Measurements from ENCODE around the gene DCDC2C.

Gene DCDC2C

DNA sequence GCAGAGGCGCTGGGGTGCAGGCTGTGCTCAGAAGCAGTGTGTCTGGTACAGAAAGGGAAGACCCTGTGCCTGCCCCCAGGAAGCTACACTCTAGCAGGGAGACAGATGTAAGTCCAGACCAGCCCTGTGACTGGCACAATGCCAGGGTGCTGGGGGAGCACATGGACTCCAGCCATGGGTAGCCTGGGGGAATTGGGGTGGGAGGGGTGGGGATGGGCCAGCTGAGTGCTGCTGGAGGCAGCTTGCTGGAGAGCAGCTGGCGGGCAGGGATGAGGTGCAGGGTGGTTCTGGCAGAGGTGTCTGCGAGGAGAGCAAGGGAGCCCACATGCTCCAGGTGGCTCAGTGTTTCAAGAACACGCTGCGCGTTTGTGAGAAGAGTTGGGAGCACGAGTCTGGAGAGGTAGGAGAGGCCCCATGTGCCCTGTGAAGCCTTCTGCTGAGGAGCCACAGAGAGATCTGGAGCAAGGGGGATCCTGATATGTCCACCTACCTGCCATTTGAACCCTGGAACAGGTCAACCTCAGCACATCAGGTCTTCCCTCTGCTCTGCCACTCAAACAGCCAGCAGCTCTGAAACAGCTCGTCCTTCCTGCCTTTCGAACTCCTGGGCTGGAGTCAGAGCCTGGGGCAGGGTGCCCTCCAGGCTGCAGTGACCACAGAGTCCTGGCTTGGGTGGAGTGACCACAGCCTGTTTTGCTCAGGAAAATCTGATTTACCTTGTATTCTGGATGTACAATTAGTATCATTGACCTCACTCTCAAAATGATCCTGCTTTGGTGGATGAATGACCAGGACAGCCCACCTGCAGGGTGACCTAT, 30.3 kb upstream of the DCDC2C start:
- DNase-seq (ENCODE audit: low read depth), result no peak

DNA sequence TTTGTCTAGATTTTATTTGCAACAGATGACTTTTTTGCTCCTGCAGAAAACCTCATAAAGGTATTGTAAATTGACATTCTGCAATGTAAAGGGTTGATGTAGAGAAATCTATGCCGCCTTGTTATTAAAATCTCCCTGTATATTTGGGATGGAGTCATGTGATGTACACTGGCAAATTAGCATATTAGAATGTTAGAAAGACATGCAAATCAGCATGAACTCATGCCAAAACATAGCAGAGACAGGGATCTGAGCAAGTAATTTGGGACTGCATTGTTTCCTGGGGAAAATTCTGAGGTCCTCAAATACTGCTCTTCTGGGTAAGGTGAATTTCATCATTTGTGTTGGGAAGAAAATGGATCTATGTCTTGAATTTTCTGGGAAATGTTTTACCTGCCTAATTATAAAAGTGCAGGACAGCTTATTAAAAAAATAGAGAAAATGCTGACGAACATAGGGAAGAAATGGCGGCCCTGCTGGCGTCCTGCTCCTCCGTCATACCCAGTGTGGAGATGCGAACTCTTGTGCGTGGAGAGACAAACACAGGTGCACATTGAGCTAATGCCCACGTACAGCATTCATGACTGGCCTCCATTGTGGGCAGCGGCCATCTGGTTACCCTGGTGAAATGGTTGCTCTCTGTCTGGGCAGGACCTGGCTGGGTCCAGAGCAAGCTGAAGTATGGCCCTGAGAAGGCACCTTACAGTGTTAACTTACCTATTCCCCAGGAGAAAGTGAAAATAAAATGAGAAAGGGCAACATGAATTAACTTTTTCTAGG, 29.1 kb upstream of the DCDC2C start:
- DNase-seq (ENCODE audit: low read depth), result no peak

DNA sequence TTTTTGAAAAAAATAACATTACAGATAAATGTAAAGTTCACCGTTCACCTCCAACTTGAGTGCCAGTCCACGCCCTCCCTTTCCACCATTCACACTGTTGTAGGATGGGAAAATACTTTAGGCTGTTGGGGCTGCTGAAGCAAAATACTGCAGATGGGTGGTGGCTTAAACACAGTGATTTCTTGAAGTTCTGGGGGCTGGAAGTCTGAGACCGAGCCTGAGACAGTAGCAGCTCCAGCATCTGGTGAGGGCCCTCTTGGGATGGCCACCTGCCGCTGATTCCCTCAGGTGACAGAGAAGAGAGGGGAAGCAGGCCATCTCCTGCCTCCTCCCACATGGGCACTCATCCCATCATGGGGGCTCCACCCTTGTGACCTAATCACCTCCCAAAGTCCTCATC, 27.7 kb upstream of the DCDC2C start:
- DNase-seq (ENCODE audit: low read depth), result no peak

DNA sequence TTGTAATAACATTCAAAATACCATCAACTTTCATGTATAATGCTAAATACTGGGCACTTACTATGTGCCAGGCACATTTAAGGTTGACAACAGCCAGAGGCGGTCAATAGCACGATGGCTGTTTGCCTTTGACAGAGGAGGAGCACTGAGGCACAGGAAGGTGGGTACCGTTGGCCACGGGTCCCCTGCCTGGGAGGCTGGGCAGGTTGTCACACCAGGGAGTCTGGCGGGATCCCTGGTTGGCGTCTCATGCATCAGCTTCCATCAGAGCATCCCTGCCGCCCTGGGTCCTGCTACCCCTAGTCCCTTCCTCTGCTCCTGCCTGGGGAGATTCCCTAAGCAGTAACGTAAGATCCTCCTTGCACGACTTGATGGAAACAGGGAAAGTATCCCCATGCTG, 25.9 kb upstream of the DCDC2C start:
- DNase-seq (ENCODE audit: low read depth), result no peak

DNA sequence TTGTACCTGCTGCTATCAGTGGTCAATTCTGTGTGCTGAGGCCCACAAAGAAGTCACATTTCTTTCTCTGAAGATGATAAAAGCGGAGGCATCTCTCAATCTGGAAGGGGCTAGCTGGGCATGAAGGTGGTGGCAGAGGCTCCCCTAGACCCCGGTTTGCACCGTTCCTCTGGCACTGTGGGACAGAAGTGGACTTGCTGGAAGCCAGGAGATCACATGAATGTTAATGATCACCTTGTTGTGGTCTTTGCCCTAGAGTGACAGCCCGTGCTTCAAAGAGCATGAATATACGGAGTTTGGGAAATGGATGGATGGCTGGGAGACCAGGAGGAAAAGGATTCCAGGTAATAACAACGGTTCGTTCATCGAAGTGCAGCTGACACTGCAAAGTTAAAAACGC, 25.2 kb upstream of the DCDC2C start:
- DNase-seq (ENCODE audit: low read depth), result no peak

DNA sequence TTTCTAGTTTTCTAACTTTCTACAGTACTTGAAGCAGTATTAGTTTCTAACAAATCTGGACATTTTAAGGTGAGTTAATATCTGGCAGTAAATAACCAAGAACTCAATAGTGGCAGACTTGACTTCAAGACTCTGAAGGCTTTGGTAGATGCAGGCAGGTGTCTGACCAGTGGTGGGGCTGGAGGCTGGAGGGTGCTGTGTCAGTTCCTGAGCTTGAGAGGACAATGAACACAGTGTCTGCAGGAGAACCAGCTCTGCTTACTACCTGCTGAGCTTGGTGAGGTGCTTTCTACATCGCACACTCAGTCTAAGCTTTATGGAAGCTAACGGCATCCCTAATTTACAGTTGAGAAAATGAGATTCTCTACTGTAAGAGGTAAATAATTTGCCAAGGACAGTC, 24.2 kb upstream of the DCDC2C start:
- no peak for DNase-seq (ENCODE audit: low read depth)

DNA sequence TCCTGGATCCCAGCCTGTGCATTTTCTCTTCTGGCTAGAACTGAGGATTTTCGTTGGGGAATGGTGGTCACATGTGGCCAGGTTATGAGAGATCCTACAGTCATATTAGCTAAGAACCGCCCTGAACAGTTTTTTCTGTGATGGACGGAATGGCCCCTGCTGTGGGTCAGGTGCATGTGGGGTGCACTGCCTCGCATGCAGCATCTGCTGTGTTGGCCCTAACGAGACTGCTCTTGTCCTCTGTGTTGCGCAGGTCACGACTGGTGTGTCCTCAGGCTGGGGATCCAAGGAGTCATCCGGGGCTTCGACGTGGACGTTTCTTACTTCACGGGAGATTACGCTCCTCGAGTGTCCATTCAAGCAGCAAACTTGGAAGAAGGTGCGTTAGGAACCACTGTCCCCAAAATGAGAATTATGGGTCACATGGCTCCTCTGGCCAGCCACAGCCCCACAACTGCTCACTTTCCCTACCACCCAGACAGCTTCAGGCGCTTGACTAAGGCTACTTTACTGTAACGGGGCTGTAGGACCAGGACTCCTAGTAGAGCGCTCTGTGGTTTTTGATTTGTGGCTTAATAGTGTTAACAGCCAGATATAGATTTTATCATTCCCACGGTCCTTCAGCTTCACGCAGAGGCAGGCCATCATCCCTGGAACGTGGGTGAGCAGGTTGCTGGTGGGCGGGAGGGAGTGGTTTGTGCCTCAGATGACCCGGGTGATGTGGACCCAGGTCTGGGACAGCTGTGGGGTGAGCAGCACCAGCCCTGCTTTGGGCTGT, 23.6 kb upstream of the DCDC2C start:
- DNase-seq (ENCODE audit: low read depth), result no peak

DNA sequence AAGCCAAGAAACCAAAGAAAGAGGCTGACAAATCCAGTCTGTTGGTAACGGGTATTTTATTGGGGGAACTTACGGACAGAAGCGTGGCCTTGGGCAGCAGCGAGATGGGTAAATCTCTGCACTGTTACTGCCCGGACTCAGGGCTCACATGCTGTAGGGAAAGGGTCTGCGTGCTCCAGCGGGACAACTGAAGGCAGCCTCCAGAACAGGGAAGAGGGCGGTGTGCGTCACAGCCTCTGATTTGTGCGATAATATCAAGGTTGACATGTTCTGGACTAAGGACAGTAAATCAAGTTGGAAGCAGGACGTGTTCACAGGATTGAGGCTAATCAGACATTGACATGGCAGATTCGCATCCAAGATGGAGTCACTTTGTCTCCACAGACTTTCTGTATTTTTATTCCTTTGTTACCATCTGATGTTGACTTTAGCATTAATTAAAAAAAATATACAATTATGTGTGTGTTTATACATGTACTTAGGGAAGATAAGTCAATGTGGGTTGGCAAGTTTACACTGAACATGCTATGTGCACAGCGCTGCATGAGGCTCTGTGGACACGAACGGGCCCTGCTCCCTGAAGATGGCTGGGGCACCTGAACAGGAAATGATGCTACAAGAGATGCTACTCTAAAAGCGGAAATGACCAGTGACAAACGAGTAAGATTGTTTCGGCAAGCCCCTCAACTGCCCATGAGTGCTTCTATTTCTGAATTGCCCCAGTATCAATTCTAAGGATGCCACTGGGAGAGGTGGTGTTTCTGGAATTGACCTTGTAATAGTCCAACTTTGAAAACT, 22.6 kb upstream of the DCDC2C start:
- DNase-seq (ENCODE audit: low read depth), result no peak

DNA sequence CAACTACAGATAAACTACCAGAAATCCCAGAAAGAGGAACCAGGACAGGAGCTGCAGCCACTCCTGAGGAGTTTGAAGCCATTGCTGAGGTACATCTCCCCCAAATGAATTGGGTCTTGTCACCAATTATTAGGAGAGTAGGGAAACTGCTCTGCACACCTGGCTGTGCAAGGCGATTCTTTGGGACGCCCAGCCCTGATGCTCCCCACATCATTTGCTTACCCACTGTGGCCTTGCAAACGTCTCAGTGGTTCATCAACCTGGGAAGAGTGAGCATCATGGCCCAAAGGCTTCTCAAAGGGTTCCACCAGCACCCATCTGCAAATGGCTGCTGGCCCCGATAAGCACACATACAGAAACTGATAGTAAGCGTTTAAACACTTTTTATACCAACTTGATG, 21.8 kb upstream of the DCDC2C start:
- DNase-seq (ENCODE audit: low read depth), result no peak

DNA sequence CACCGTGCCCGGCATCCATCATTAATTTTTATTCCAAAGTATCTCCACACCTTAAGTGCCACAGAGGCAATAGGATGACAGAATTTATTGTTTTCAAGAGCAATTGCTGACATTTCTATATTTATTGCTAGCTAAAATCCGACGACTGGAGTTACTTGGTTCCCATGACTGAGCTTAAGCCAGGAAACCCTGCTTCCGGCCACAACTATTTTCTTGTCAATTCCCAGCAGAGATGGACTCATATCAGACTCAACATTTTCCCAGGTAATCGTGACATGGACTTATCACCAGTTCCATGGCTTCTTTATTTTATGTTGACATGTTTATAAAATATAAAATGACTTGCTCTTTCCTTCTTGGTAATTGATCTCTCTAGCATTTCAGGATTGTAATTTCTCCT, 20.6 kb upstream of the DCDC2C start:
- peak; percentile 10 for DNase-seq (ENCODE audit: low read depth)

DNA sequence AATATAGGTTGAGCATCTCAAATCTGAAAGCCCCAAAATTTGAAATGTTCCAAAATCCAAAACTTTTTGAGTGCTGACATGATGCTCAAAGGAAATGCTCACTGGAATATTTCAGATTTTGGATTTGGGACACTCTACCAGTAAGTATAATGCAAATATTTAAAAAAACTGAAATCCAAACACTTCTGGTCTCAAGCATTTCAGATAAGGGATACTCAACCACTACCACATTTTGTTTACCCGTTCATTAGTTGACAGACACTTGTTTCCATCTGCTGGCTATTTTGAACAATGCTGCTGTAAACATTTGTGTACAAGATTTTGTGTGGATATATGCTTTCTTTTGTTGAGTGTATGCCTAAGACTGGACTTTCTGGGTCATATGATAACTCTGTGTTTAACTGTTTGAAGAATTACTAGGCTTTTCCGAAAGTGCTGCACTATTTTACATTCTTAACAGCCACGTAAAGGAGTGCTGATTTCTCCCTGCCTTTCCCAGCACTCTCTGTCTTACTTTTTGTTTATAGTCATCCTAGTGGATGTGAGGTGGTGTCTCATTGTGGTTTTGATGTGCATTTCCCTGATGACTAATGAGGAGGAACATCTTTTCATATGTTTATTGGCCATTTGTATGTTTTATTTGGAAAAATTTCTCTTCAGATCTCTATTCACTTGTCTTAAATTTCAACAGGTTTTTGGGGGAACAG, 19.5 kb upstream of the DCDC2C start:
- peak; percentile 46 for DNase-seq (ENCODE audit: low read depth)

DNA sequence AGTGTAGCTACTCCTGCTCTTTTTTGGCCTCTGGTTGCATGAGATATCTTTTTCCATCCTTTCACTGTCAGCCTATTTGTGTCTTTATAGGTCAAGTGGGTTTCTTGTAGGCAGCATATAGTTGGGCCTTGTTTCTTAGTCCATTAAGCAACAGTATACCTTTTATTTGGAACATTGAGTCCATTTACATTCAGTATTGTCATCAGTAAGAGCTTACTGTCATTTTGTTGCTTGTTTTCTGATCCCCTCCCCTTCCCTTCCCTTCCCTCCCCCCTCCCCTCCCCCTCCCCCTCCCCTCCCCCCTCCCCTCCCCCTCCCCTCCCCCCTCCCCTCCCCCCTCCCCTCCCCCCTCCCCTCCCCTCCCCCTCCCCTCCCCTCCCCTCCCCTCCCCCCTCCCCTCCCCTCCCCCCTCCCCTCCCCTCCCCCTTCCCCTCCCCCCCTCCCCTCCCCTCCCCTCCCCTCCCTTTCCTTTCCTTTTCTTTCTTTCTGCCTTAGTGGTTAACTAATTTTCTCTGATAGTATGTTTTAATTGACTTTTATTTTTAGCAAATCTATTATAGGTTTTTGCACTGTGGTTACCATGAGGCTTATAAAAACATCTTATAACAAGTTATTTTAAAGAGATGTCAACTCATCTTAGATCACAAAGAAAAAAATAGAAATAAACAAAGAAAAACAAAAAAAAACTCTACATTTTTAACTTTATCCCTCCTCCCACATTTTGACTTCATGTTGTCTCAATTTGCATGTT, 13.2 kb upstream of the DCDC2C start:
- no peak for DNase-seq (ENCODE audit: low read depth)

DNA sequence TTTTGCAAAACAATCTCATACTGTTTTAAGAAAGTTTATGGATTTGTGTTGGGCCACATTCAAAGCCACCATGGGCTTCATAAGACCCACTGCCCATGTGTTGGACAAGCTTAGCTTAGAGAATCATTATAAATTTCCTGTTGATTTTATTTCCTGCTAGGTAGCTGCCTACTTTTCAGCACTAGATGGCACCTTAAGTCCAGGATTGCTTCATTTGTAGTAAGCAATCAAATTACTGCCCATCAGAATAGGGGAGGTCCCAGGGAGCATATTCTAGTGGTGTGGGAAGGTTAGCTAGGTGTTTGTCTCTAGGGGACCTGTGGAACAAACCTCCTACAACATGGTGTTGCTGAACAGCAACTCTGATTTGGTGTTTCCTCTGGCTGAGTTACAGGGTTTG, 11.0 kb upstream of the DCDC2C start:
- DNase-seq (ENCODE audit: low read depth), result peak; percentile 49

DNA sequence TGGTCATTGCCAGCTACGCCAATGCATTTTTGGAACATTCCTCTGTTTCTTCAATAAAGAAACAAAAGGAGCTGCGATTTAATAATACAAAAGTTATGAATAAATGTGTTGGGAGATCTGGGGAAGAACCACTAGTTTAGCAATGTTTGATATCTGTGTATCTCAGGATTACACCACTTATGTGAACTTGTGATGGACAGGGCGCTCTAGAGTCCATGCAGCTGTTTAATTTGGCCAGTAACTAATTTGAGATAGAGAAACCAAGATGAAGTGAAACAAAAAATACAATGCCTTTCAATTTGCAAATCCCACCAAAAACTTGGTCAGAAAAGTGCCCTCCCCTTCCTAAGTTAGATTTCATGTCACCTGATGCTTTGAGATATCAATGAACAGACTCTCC, 6.8 kb upstream of the DCDC2C start:
- no peak for DNase-seq (ENCODE audit: low read depth)

DNA sequence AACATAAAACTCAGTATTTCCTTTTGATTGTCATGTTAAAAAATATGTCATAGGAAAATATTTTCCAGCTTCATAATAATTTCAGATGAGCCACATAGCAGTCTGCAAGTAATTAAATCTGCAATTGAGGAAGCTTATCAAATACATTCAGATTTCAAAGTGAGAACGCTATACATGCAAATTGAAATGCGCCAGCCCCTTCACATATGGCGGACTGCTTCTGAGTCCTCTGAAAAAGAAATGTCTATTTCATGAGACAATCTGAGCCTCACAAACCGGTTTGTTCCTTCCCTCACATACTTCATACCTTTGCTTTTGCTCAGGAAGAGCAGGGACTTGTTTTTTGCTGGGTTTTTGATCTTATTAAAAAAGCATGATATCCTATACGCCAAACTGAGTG, 2.3 kb upstream of the DCDC2C start:
- DNase-seq (ENCODE audit: low read depth), result no peak

DNA sequence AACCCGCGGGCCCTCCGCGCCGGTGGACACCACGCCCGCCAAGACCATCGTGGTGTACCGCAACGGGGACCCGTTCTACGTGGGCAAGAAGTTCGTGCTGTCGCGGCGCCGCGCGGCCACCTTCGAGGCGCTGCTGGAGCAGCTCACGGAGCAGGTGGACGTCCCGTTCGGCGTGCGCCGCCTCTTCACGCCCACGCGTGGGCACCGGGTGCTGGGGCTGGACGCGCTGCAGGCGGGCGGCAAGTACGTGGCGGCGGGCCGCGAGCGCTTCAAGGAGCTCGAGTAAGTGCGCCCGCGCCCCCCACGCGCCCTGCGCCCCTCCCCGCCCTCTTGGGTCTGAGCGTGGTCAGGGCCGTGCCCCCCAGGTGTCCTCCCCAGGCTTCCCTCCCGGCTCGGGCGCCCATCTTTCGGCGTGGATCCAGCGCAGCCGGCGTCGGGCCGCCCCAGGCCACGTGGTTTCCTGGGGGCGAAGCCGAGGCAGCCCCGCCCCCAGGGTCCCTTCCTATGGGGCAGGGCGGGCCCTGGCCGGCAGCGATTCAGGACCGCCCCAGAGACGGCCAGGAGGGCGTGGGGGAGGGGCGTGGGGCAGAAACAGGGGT, 481 bp downstream of the DCDC2C start:
- DNase-seq (ENCODE audit: low read depth), result no peak

DNA sequence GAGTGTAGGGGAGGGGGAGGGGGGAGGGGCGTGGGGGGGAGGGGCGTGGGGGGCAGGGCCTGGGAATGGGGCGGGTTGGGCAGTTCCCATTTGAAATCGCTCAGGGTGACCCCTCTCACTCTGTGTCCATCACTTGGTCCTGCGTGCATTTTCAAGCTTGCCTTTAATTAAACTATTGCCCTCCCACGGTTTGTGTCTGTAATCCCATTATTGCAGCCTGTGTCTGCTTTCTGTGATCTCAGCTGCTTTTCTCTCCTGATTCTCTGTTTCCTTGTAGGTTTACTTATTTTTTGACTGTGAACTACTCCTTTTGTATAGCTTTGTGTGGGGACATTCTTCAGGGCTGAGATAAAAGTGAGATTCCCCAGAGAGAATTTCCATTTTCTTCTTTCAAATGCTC, 1.3 kb downstream of the DCDC2C start:
- no peak for DNase-seq (ENCODE audit: low read depth)

DNA sequence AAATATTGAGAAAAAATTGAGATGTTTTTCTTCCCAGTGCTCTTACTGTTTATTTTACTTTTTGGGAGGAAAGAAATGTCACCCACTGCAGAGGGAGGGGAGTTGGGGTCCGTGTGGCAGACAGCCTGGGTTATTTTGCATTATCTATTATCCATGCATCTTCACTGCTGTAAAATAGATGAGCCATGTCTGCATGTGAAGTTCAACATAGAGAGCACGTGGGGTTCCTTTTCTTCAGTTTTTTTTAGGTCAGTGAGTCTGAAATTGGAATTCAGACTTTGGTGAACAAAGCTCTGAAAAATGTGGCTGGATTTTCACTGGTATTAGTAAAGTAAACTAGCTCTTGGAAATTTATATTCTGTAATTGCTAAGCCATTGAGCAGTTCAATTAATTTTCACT, 2.4 kb downstream of the DCDC2C start:
- peak; percentile 8 for DNase-seq (ENCODE audit: low read depth)

DNA sequence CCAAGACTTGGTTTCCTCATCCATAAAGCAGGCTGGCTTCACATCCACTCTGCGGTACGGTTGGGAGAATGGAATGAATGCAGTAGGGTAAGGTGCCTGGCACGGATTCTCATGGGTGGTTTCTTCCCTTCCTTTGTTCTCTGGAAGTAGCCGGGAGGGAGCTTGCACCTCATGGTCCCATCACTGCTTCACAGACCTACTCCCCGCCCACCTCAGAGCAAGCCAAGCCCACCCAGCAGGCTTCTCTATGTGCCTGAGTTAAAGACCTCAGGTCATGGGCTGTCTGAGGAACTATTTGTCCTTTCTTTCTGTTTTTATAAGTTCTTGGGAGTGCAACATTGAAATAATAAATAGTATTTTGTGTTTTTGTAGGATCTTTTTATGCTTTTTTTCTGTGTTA, 3.5 kb downstream of the DCDC2C start:
- no peak for DNase-seq (ENCODE audit: low read depth)

DNA sequence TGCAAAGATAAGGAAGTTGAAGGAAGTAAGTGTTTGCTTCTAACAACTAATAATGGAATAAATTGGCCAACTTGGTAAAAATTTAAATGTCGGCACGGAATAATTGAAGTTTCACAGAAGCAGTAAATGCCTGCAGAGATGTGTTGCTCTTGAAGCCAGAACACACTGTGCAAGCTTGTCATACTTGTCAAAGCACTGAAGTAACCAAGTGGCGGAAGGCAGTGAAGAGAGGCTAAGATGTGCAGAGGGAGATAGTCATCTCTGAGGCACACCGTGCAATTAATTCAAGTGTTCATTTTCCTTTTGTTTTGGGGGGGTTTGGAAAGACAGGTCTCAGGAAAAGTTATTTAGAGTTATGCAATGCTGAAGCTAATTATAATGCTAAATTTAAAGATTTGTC, 5.2 kb downstream of the DCDC2C start:
- DNase-seq (ENCODE audit: low read depth), result no peak

All from iris pigment epithelial cell (primary cell).